ENCODE measurements around the gene OR10K1.
"Not testable (repeated sequence)": the region's sequence is repeated elsewhere in the genome, so short reads cannot be mapped to it uniquely, and the experiment has no call there.

Gene OR10K1

GRCh38 chr1:158461534-158461933 is at the start of gene OR10K1:
Gene OR10K1, plus strand, starts transcription at chr1:158461834. Its CDS starts 3,728 bp downstream, at chr1:158465562.
- no peak for DNase-seq (ENCODE audit: extremely low read depth in 1 of 2, low read depth in 1 of 2)

- no peak for DNase-seq (ENCODE audit: extremely low read depth in 1 of 2, low read depth in 1 of 2)
Observed at GRCh38 chr1:158414651-158415345, 46.8 kb upstream of the OR10K1 start.

GRCh38 chr1:158417586-158417985 is 44.0 kb upstream of the OR10K1 start:
- DNase-seq (ENCODE audit: extremely low read depth in 1 of 2, low read depth in 1 of 2) = no peak

GRCh38 chr1:158422212-158422611 is 39.4 kb upstream of the OR10K1 start:
- DNase-seq (ENCODE audit: extremely low read depth in 1 of 2, low read depth in 1 of 2) = no peak

GRCh38 chr1:158425027-158425426 is 36.6 kb upstream of the OR10K1 start:
- DNase-seq (ENCODE audit: extremely low read depth in 1 of 2, low read depth in 1 of 2) = no peak

GRCh38 chr1:158426137-158426536 is 35.5 kb upstream of the OR10K1 start, which contains the start of gene OR10K2:
Gene OR10K2, minus strand, starts transcription at chr1:158426237. Its CDS starts 5,371 bp downstream, at chr1:158420866.
- DNase-seq (ENCODE audit: extremely low read depth in 1 of 2, low read depth in 1 of 2) = no peak

- DNase-seq (ENCODE audit: extremely low read depth in 1 of 2, low read depth in 1 of 2) = not testable (repeated sequence)
Observed at GRCh38 chr1:158430163-158430562, 31.5 kb upstream of the OR10K1 start.

- no peak for DNase-seq (ENCODE audit: extremely low read depth in 1 of 2, low read depth in 1 of 2)
Observed at GRCh38 chr1:158434741-158435140, 26.9 kb upstream of the OR10K1 start.

- no peak for DNase-seq (ENCODE audit: extremely low read depth in 1 of 2, low read depth in 1 of 2)
Observed at GRCh38 chr1:158445376-158445775, 16.3 kb upstream of the OR10K1 start.

- no peak for DNase-seq (ENCODE audit: extremely low read depth in 1 of 2, low read depth in 1 of 2)
Observed at GRCh38 chr1:158454537-158454936, 7.1 kb upstream of the OR10K1 start.

- DNase-seq (ENCODE audit: extremely low read depth in 1 of 2, low read depth in 1 of 2) = no peak
Observed at GRCh38 chr1:158457246-158457645, 4.4 kb upstream of the OR10K1 start.

- no peak for DNase-seq (ENCODE audit: extremely low read depth in 1 of 2, low read depth in 1 of 2)
Observed at GRCh38 chr1:158458263-158458662, 3.4 kb upstream of the OR10K1 start.

- no peak for DNase-seq (ENCODE audit: extremely low read depth in 1 of 2, low read depth in 1 of 2)
Observed at GRCh38 chr1:158471920-158472319, 10.3 kb downstream of the OR10K1 start, which contains the start of gene OR10R2. Gene OR10R2, plus strand, starts transcription at chr1:158472220. Its CDS starts 106 bp downstream, at chr1:158472326.

GRCh38 chr1:158485455-158485854 is 23.8 kb downstream of the OR10K1 start:
- DNase-seq (ENCODE audit: extremely low read depth in 1 of 2, low read depth in 1 of 2) = no peak

GRCh38 chr1:158491316-158491715 is 29.7 kb downstream of the OR10K1 start:
- no peak for DNase-seq (ENCODE audit: extremely low read depth in 1 of 2, low read depth in 1 of 2)

- no peak for DNase-seq (ENCODE audit: extremely low read depth in 1 of 2, low read depth in 1 of 2)
Observed at GRCh38 chr1:158493054-158493453, 31.4 kb downstream of the OR10K1 start.

GRCh38 chr1:158494796-158495195 is 33.2 kb downstream of the OR10K1 start:
- no peak for DNase-seq (ENCODE audit: extremely low read depth in 1 of 2, low read depth in 1 of 2)

- DNase-seq (ENCODE audit: extremely low read depth in 1 of 2, low read depth in 1 of 2) = no peak
Observed at GRCh38 chr1:158496374-158496773, 34.7 kb downstream of the OR10K1 start.

GRCh38 chr1:158506369-158506987 is 44.8 kb downstream of the OR10K1 start:
- peak in 1 of 2 donors; percentile 11 for DNase-seq (ENCODE audit: extremely low read depth in 1 of 2, low read depth in 1 of 2)

GRCh38 chr1:158507511-158507910 is 45.9 kb downstream of the OR10K1 start:
- no peak for DNase-seq (ENCODE audit: extremely low read depth in 1 of 2, low read depth in 1 of 2)

GRCh38 chr1:158509471-158510156 is 48.0 kb downstream of the OR10K1 start:
- no peak for DNase-seq (ENCODE audit: extremely low read depth in 1 of 2, low read depth in 1 of 2)

GRCh38 chr1:158516966-158517365 is 55.3 kb downstream of the OR10K1 start:
- DNase-seq (ENCODE audit: extremely low read depth in 1 of 2, low read depth in 1 of 2) = no peak

Data from activated CD8-positive, alpha-beta memory T cell treated with anti-CD3 and anti-CD28 coated beads for 1 hour (primary cell).